GM13977 (cell line): Measurements from ENCODE around the gene GMDS.

Experiments
- DNase-seq: peaks from one replicate; pipeline ENCODE4 v3.0.0; 2012; ENCODE audit warnings: low spot score
- CTCF ChIP-seq: IDR thresholded peaks from 2 replicates; pipeline ENCODE4 v1.5.1; 2012; ENCODE audit warnings: mild to moderate bottlenecking, control low read depth; ENCODE audit not compliant: insufficient read depth; ENCODE audit errors: extremely low read depth, missing control alignments
- in situ Hi-C: fragments of 300-500 bp; cut with MboI; formaldehyde crosslinking; loops from one replicate; pipeline ENCODE4 v1.12.0; 2022; ENCODE audit warnings: low sequenced_read_pairs, low pct_unique_long_range_greater_than_20kb, mixed read lengths, inconsistent platforms; ENCODE audit not compliant: unreplicated experiment

The GMDS gene

GRCh38 chr6:2185466-2185865 lies 59.9 kb downstream of the GMDS start:
- in situ Hi-C loops = no loop called here

GRCh38 chr6:2184700-2185455 lies 60.5 kb downstream of the GMDS start:
- in situ Hi-C loops = no loop called here
- DNase-seq = no peak
- no peak for TF ChIP-seq CTCF

More at GRCh38 chr6:2185466-2185865, 59.9 kb downstream of the GMDS start:
- TF ChIP-seq CTCF = no peak
- no peak for DNase-seq

- in situ Hi-C loops = no loop called here
- DNase-seq = no peak
- TF ChIP-seq CTCF = no peak
These were observed 61.7 kb downstream of the GMDS start for GRCh38 chr6:2183752-2184151.

- no peak for TF ChIP-seq CTCF
- in situ Hi-C loops = no loop called here
- no peak for DNase-seq
These were observed 62.2 kb downstream of the GMDS start for GRCh38 chr6:2183246-2183645.

- no peak for TF ChIP-seq CTCF
- in situ Hi-C loops = no loop called here
- no peak for DNase-seq
These were observed 63.2 kb downstream of the GMDS start for GRCh38 chr6:2182251-2182650.

GRCh38 chr6:2181567-2181966 lies 63.8 kb downstream of the GMDS start:
- DNase-seq = no peak
- TF ChIP-seq CTCF = no peak
- in situ Hi-C loops = no loop called here
